ENCODE data around the gene USHBP1. TPM values are rescaled to one million over a fixed set of nuclear protein-coding genes. Genes with fewer than 3 reads are reported as not detected.

The USHBP1 gene, protein sequence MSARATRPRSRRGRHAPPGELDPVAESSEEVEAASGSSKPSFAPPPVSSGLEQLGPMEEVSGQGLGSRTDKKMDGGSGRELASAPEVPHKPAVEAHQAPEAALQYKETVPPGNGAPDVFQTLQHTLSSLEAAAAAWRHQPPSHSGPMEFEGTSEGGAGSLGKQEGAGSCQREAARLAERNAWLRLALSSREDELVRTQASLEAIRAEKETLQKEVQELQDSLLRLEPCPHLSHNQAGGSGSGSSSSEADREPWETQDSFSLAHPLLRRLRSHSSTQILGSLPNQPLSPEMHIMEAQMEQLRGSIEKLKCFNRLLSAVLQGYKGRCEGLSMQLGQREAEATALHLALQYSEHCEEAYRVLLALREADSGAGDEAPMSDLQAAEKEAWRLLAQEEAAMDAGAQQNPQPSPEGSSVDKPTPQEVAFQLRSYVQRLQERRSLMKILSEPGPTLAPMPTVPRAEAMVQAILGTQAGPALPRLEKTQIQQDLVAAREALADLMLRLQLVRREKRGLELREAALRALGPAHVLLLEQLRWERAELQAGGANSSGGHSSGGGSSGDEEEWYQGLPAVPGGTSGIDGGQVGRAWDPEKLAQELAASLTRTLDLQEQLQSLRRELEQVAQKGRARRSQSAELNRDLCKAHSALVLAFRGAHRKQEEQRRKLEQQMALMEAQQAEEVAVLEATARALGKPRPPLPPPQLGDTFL
- 0.28 and 1.1 TPM in 2 replicates for total RNA-seq (ENCODE audit: low replicate concordance)

DNA sequence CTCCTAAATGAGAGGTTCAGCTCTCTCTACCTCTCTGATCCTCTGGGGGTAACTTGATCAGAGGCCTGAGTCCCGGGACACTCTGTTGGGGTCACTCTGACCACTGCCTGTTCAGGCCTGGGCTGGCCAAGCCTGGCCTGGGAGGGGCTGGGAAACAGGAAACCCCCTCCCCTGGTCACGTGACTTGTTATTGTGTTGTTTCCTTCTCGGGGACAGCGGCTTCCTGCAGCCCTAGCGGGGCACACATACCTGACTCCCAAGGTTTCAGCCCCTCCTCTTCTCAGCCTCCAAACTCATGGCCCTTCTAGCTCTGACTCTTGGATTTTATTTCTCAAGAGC is at the start of gene USHBP1:
Gene USHBP1 (minus strand): TSS at position 105 of the 339 bp plus-strand sequence. CDS start 446 bp downstream, outside the sequence.
- Histone ChIP-seq H3K4me2 (no peak within 1 kb of the TSS), H3K79me2 (ENCODE audit: low read depth) (peaks cover 17% of the 10 kb centered on the region), H3K9me3 (ENCODE audit: low read depth) (no peaks in the 10 kb centered on the region), H4K20me1 (ENCODE audit: low read depth) (no peaks in the 10 kb centered on the region), H3K9ac (no peak within 1 kb of the TSS), H3K4me1 (peaks cover 5% of the 10 kb centered on the region), H3K36me3 (no peaks in the 10 kb centered on the region), H3K27ac (no peak within 1 kb of the TSS), H2AFZ (replicated peaks) (peak within 1 kb of the TSS; percentile 87), H3K27me3 (no peaks in the 10 kb centered on the region), H3K4me3 (no peak within 1 kb of the TSS), H3F3A (ENCODE audit: low read depth) (peaks cover 23% of the 10 kb centered on the region)
- DNase-seq (ENCODE audit: low spot score) = no peak
- peak within 1 kb of the TSS; percentile 85 for H3K27ac Mint-ChIP-seq
- no peaks in the 10 kb centered on the region for H3K36me3 Mint-ChIP-seq
- H3K4me3 Mint-ChIP-seq = no peak within 1 kb of the TSS
- H3K9me3 Mint-ChIP-seq = no peaks in the 10 kb centered on the region
- TF ChIP-seq EZH2 (IDR thresholded peaks at IDR 0.05) (no peak), EZH2phosphoT487 (IDR thresholded peaks at IDR 0.05) (no peak)
- peaks cover 6% of the 10 kb centered on the region for H3K27me3 Mint-ChIP-seq (ENCODE audit: insufficient read depth, low read depth)
- H3K4me1 Mint-ChIP-seq = peaks cover 29% of the 10 kb centered on the region

- Mint-ChIP-seq H3K4me3 (no peak overlapping the region), H3K9me3 (no peaks in the 10 kb centered on the region), H3K27ac (no peak overlapping the region), H3K27me3 (ENCODE audit: insufficient read depth, low read depth) (peaks cover 2% of the 10 kb centered on the region), H3K4me1 (peaks cover 14% of the 10 kb centered on the region), H3K36me3 (peaks cover 9% of the 10 kb centered on the region)
- H3K36me3 ChIP-seq = no peaks in the 10 kb centered on the region
- TF ChIP-seq EZH2phosphoT487 (IDR thresholded peaks at IDR 0.05) (no peak), EZH2 (IDR thresholded peaks at IDR 0.05) (no peak), CTCF (IDR thresholded peaks at IDR 0.05) (no peak)
- peaks cover 21% of the 10 kb centered on the region for H4K20me1 ChIP-seq (ENCODE audit: low read depth)
- H3K4me1 ChIP-seq = peaks cover 7% of the 10 kb centered on the region
- H3K4me2 ChIP-seq = no peak overlapping the region
- no peak for DNase-seq (ENCODE audit: low spot score)
- H3K27ac ChIP-seq = no peak overlapping the region
- H3K4me3 ChIP-seq = no peak overlapping the region
- no peaks in the 10 kb centered on the region for H3K27me3 ChIP-seq
- peaks cover 35% of the 10 kb centered on the region for H3K79me2 ChIP-seq (ENCODE audit: low read depth)
- no peak overlapping the region for H2AFZ ChIP-seq (replicated peaks)
- no peaks in the 10 kb centered on the region for H3K9me3 ChIP-seq (ENCODE audit: low read depth)
- peaks cover 9% of the 10 kb centered on the region for H3F3A ChIP-seq (ENCODE audit: low read depth)
- H3K9ac ChIP-seq = no peak overlapping the region
These were observed 49.6 kb upstream of the USHBP1 start for GRCh38 chr19:17314007-17314593.

DNA sequence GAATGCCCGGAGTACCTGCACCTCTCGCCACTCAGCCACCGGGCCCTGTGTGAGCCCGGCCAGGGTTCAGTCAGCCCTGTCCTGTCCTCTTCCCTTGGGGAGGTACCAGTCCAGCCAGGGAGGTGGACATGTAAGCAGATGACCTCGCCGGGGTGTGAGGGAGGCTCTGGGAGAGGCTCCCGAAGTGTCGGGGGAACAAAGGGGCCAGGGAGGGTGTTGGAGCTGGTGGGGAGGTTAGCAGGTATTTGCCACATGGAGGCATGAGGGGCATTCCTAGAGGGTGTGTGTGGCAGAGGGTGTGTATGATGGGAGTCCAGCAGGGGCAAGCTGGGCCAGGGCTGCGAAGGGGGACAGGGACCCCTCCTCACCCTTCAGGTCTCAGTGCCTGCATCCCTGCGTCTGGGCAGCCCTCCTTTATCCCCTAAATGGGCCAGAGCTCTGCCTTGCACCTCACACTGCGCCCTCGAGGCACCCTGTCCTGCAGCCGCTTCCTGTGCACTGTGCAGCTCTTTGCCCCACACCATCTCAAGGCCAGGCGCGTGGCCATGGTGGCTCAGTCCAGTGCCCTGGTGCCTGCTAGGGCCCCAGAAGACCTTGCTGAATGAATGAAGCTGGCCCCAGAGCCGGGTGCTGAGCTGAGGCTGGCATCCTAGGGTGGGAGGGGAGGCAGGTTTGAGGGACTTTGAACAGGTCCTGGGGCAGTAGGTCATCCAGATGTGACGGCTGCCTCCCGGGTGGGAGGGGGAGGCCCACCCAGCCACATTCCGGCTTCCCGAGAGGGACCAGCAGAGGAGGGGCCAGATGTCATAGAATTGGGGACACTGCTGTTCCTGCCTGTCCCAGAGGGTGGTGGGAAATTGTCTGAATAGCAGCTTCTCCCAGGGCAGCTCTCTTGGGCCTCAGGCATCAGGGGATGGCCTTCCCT is 47.9 kb upstream of the USHBP1 start:
- Mint-ChIP-seq H3K4me3 (no peak overlapping the region), H3K27me3 (ENCODE audit: insufficient read depth, low read depth) (peaks cover 4% of the 10 kb centered on the region), H3K36me3 (peaks cover 9% of the 10 kb centered on the region), H3K9me3 (no peaks in the 10 kb centered on the region), H3K27ac (no peak overlapping the region), H3K4me1 (peaks cover 21% of the 10 kb centered on the region)
- peaks cover 7% of the 10 kb centered on the region for H3K4me1 ChIP-seq
- peaks cover 21% of the 10 kb centered on the region for H3F3A ChIP-seq (ENCODE audit: low read depth)
- peaks cover 21% of the 10 kb centered on the region for H4K20me1 ChIP-seq (ENCODE audit: low read depth)
- H3K36me3 ChIP-seq = no peaks in the 10 kb centered on the region
- H3K79me2 ChIP-seq (ENCODE audit: low read depth) = peaks cover 36% of the 10 kb centered on the region
- H3K9me3 ChIP-seq (ENCODE audit: low read depth) = no peaks in the 10 kb centered on the region
- no peak overlapping the region for H2AFZ ChIP-seq (replicated peaks)
- no peak overlapping the region for H3K9ac ChIP-seq
- no peak for TF ChIP-seq EZH2 (IDR thresholded peaks at IDR 0.05)
- no peak for TF ChIP-seq CTCF (IDR thresholded peaks at IDR 0.05)
- TF ChIP-seq EZH2phosphoT487 (IDR thresholded peaks at IDR 0.05) = no peak
- H3K27ac ChIP-seq = no peak overlapping the region
- no peaks in the 10 kb centered on the region for H3K27me3 ChIP-seq
- H3K4me2 ChIP-seq = no peak overlapping the region
- no peak overlapping the region for H3K4me3 ChIP-seq
- no peak for DNase-seq (ENCODE audit: low spot score)
